HEK293 (cell line): ENCODE data around the gene MBTD1.
A peak's percentile ranks its signal among the peaks of the same experiment; 100 is the strongest.

Experiments
- BCL11A ChIP-seq: fragments of 450-650 bp; formaldehyde crosslinking; IDR thresholded peaks from 2 replicates; pipeline ENCODE4 v1.5.1; 2016; ENCODE audit warnings: low read depth, missing biosample characterization, missing genetic modification characterization
- PRDM1 ChIP-seq: fragments of 450-650 bp; formaldehyde crosslinking; IDR thresholded peaks from 2 replicates; pipeline ENCODE4; 2016; ENCODE audit warnings: missing biosample characterization, missing genetic modification characterization
- REPIN1 ChIP-seq: fragments of 450-650 bp; formaldehyde crosslinking; IDR thresholded peaks from 2 replicates; pipeline ENCODE4 v1.5.1; 2017; ENCODE audit warnings: missing biosample characterization, missing genetic modification characterization, low read depth
- SCRT1 ChIP-seq: fragments of 450-650 bp; formaldehyde crosslinking; IDR thresholded peaks from 2 replicates; pipeline ENCODE4 v1.5.1; 2016; ENCODE audit warnings: missing biosample characterization, missing genetic modification characterization, borderline replicate concordance
- ZBTB20 ChIP-seq: fragments of 450-650 bp; formaldehyde crosslinking; IDR thresholded peaks from 2 replicates; pipeline ENCODE4 v1.5.1; 2016; ENCODE audit warnings: missing biosample characterization, missing genetic modification characterization
- ZBTB21 ChIP-seq: fragments of 450-650 bp; formaldehyde crosslinking; IDR thresholded peaks from 2 replicates; pipeline ENCODE4 v1.5.1; 2017; ENCODE audit warnings: missing biosample characterization, missing genetic modification characterization
- ZNF148 ChIP-seq: fragments of 450-650 bp; formaldehyde crosslinking; IDR thresholded peaks from 2 replicates; pipeline ENCODE4 v1.5.0; 2017; ENCODE audit warnings: missing biosample characterization, missing genetic modification characterization, borderline replicate concordance
- ZNF174 ChIP-seq: fragments of 450-650 bp; formaldehyde crosslinking; IDR thresholded peaks from 2 replicates; pipeline ENCODE4 v1.5.0; 2017; ENCODE audit warnings: missing biosample characterization, mild to moderate bottlenecking, missing genetic modification characterization
- ZNF175 ChIP-seq: fragments of 450-650 bp; formaldehyde crosslinking; IDR thresholded peaks from 2 replicates; pipeline ENCODE4 v1.5.1; 2016; ENCODE audit warnings: missing biosample characterization, missing genetic modification characterization
- ZNF184 ChIP-seq: fragments of 450-650 bp; IDR thresholded peaks from 2 replicates; pipeline ENCODE4 v1.5.1; 2018; ENCODE audit warnings: missing biosample characterization, mild to moderate bottlenecking, missing genetic modification characterization
- ZNF202 ChIP-seq: fragments of 450-650 bp; formaldehyde crosslinking; IDR thresholded peaks from 2 replicates; pipeline ENCODE4 v1.5.1; 2016; ENCODE audit warnings: missing biosample characterization, missing genetic modification characterization, borderline replicate concordance
- ZNF211 ChIP-seq: fragments of 450-650 bp; formaldehyde crosslinking; IDR thresholded peaks from 2 replicates; pipeline ENCODE4 v1.5.1; 2016; ENCODE audit warnings: low read depth, missing biosample characterization, missing genetic modification characterization
- ZNF223 ChIP-seq: fragments of 450-650 bp; formaldehyde crosslinking; IDR thresholded peaks from 2 replicates; pipeline ENCODE4 v1.5.1; 2016; ENCODE audit warnings: missing biosample characterization, missing genetic modification characterization
- ZNF335 ChIP-seq: fragments of 450-650 bp; formaldehyde crosslinking; conservative IDR thresholded peaks from 2 replicates; pipeline ENCODE4 v1.5.1; 2016; ENCODE audit warnings: missing biosample characterization, missing genetic modification characterization
- ZNF521 ChIP-seq: fragments of 450-650 bp; formaldehyde crosslinking; IDR thresholded peaks from 2 replicates; pipeline ENCODE4 v1.5.1; 2017; ENCODE audit warnings: missing biosample characterization, mild to moderate bottlenecking, missing genetic modification characterization
- ZNF555 ChIP-seq: fragments of 450-650 bp; formaldehyde crosslinking; conservative IDR thresholded peaks from 2 replicates; pipeline ENCODE4 v1.5.1; 2017; ENCODE audit warnings: missing biosample characterization, mild to moderate bottlenecking, missing genetic modification characterization, inconsistent platforms
- ZNF585B ChIP-seq: fragments of 450-650 bp; formaldehyde crosslinking; IDR thresholded peaks from 2 replicates; pipeline ENCODE4 v1.5.1; 2016; ENCODE audit warnings: missing biosample characterization, missing genetic modification characterization
- ZNF624 ChIP-seq: fragments of 450-650 bp; formaldehyde crosslinking; IDR thresholded peaks from 2 replicates; pipeline ENCODE4 v1.5.1; 2017; ENCODE audit warnings: missing biosample characterization, missing genetic modification characterization
- ZNF677 ChIP-seq: fragments of 450-650 bp; IDR thresholded peaks from 2 replicates; pipeline ENCODE4 v1.5.0; 2018; ENCODE audit warnings: missing biosample characterization, mild to moderate bottlenecking, missing genetic modification characterization, moderate library complexity
- ZNF776 ChIP-seq: fragments of 450-650 bp; formaldehyde crosslinking; IDR thresholded peaks from 2 replicates; pipeline ENCODE4 v1.5.0; 2017; ENCODE audit warnings: missing biosample characterization, missing genetic modification characterization, borderline replicate concordance
- ZXDB ChIP-seq: fragments of 450-650 bp; formaldehyde crosslinking; IDR thresholded peaks from 2 replicates; pipeline ENCODE4 v1.5.1; 2016; ENCODE audit warnings: missing biosample characterization, missing genetic modification characterization
- TF ChIP-seq, protein P1 (sequence below): fragments of 450-650 bp; formaldehyde crosslinking; IDR thresholded peaks from 2 replicates; pipeline ENCODE4 v1.5.1; 2016; ENCODE audit warnings: missing biosample characterization, missing genetic modification characterization, borderline replicate concordance
- TF ChIP-seq, protein P2 (sequence below): fragments of 450-650 bp; formaldehyde crosslinking; IDR thresholded peaks from 2 replicates; pipeline ENCODE4 v1.5.1; 2017; ENCODE audit warnings: missing biosample characterization, missing genetic modification characterization
- TF ChIP-seq, protein P3 (sequence below): fragments of 450-650 bp; formaldehyde crosslinking; IDR thresholded peaks from 2 replicates; pipeline ENCODE4 v1.5.1; 2016; ENCODE audit warnings: missing biosample characterization, missing genetic modification characterization, borderline replicate concordance

MBTD1 gene

DNA sequence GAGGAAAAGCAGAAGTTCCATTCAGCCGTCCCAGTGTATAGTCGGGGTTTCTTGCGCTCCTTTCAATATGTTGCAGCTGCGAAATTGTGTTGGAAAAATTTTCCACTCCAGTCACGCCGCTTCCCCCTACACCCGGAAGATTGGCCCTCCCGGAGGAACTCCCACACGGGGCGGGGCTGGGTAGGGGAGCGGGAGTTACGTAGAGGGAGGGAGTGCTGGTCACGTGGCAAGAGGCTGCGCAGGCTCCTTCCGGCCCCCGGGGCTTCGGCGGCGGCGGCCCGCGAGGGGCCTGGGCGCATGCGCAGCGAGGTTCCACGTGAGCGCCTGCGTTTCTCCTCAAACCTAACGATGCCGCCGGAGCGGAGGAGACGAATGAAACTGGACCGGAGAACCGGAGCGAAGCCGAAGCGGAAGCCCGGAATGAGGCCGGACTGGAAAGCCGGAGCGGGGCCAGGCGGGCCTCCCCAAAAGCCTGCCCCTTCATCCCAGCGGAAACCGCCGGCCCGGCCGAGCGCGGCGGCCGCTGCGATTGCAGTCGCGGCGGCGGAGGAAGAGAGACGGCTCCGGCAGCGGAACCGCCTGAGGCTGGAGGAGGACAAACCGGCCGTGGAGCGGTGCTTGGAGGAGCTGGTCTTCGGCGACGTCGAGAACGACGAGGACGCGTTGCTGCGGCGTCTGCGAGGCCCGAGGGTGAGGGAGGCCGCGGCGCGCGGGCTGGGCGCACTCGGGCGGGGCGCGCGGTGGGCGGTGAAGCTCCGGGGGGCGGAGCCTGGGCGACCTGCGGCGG, 581 bp upstream of the MBTD1 start, which contains the start of gene UTP18 (continued):
- TF ChIP-seq, protein P1, sequence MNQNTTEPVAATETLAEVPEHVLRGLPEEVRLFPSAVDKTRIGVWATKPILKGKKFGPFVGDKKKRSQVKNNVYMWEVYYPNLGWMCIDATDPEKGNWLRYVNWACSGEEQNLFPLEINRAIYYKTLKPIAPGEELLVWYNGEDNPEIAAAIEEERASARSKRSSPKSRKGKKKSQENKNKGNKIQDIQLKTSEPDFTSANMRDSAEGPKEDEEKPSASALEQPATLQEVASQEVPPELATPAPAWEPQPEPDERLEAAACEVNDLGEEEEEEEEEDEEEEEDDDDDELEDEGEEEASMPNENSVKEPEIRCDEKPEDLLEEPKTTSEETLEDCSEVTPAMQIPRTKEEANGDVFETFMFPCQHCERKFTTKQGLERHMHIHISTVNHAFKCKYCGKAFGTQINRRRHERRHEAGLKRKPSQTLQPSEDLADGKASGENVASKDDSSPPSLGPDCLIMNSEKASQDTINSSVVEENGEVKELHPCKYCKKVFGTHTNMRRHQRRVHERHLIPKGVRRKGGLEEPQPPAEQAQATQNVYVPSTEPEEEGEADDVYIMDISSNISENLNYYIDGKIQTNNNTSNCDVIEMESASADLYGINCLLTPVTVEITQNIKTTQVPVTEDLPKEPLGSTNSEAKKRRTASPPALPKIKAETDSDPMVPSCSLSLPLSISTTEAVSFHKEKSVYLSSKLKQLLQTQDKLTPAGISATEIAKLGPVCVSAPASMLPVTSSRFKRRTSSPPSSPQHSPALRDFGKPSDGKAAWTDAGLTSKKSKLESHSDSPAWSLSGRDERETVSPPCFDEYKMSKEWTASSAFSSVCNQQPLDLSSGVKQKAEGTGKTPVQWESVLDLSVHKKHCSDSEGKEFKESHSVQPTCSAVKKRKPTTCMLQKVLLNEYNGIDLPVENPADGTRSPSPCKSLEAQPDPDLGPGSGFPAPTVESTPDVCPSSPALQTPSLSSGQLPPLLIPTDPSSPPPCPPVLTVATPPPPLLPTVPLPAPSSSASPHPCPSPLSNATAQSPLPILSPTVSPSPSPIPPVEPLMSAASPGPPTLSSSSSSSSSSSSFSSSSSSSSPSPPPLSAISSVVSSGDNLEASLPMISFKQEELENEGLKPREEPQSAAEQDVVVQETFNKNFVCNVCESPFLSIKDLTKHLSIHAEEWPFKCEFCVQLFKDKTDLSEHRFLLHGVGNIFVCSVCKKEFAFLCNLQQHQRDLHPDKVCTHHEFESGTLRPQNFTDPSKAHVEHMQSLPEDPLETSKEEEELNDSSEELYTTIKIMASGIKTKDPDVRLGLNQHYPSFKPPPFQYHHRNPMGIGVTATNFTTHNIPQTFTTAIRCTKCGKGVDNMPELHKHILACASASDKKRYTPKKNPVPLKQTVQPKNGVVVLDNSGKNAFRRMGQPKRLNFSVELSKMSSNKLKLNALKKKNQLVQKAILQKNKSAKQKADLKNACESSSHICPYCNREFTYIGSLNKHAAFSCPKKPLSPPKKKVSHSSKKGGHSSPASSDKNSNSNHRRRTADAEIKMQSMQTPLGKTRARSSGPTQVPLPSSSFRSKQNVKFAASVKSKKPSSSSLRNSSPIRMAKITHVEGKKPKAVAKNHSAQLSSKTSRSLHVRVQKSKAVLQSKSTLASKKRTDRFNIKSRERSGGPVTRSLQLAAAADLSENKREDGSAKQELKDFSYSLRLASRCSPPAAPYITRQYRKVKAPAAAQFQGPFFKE (tag by site-specific recombination) = no peak
- TF ChIP-seq ZNF211 (tag by site-specific recombination) (no peak), ZNF174 (tag by site-specific recombination) (no peak), ZNF521 (tag by site-specific recombination) (no peak), ZNF677 (tag by site-specific recombination) (no peak), ZNF585B (tag by site-specific recombination) (no peak), ZNF202 (no peak), SCRT1 (tag by site-specific recombination) (no peak), ZNF555 (tag by site-specific recombination) (no peak), PRDM1 (tag by site-specific recombination) (no peak), ZXDB (tag by site-specific recombination) (peak; percentile 72), ZNF776 (tag by site-specific recombination) (no peak), REPIN1 (no peak), ZNF223 (tag by site-specific recombination) (no peak), ZNF624 (tag by site-specific recombination) (no peak), ZBTB21 (tag by site-specific recombination) (peak; percentile 71; the same call in 1 of the 2 replicates), ZNF184 (tag by site-specific recombination) (0 out of 2 replicates have a peak, but pooled peaks have one; percentile 11), ZNF175 (no peak), ZNF335 (tag by site-specific recombination) (peak; percentile 90), ZNF148 (tag by site-specific recombination) (no peak), ZBTB20 (tag by site-specific recombination) (no peak), BCL11A (no peak)
- TF ChIP-seq, protein P2, sequence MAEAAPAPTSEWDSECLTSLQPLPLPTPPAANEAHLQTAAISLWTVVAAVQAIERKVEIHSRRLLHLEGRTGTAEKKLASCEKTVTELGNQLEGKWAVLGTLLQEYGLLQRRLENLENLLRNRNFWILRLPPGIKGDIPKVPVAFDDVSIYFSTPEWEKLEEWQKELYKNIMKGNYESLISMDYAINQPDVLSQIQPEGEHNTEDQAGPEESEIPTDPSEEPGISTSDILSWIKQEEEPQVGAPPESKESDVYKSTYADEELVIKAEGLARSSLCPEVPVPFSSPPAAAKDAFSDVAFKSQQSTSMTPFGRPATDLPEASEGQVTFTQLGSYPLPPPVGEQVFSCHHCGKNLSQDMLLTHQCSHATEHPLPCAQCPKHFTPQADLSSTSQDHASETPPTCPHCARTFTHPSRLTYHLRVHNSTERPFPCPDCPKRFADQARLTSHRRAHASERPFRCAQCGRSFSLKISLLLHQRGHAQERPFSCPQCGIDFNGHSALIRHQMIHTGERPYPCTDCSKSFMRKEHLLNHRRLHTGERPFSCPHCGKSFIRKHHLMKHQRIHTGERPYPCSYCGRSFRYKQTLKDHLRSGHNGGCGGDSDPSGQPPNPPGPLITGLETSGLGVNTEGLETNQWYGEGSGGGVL (tag by site-specific recombination) = no peak
- TF ChIP-seq, protein P3, sequence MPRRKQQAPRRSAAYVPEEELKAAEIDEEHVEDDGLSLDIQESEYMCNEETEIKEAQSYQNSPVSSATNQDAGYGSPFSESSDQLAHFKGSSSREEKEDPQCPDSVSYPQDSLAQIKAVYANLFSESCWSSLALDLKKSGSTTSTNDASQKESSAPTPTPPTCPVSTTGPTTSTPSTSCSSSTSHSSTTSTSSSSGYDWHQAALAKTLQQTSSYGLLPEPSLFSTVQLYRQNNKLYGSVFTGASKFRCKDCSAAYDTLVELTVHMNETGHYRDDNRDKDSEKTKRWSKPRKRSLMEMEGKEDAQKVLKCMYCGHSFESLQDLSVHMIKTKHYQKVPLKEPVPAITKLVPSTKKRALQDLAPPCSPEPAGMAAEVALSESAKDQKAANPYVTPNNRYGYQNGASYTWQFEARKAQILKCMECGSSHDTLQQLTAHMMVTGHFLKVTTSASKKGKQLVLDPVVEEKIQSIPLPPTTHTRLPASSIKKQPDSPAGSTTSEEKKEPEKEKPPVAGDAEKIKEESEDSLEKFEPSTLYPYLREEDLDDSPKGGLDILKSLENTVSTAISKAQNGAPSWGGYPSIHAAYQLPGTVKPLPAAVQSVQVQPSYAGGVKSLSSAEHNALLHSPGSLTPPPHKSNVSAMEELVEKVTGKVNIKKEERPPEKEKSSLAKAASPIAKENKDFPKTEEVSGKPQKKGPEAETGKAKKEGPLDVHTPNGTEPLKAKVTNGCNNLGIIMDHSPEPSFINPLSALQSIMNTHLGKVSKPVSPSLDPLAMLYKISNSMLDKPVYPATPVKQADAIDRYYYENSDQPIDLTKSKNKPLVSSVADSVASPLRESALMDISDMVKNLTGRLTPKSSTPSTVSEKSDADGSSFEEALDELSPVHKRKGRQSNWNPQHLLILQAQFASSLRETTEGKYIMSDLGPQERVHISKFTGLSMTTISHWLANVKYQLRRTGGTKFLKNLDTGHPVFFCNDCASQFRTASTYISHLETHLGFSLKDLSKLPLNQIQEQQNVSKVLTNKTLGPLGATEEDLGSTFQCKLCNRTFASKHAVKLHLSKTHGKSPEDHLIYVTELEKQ = no peak
